Activated CD8-positive, alpha-beta T cell treated with anti-CD3 and anti-CD28 coated beads for 36 hours (primary cell): ENCODE measurements around the gene THADA. TPM values are rescaled to one million over a fixed set of nuclear protein-coding genes. Genes with fewer than 3 reads are reported as not detected.

Experiments used
- ATAC-seq: fragments of 200-7000 bp; cut with Tn5 transposase; one replicate; pipeline ENCODE4 v1.10.0; 2021; ENCODE audit warnings: mild to moderate bottlenecking, moderate library complexity
- CTCF ChIA-PET: fragments of 350-600 bp; sonication (Branson Sonifier 250); formaldehyde crosslinking; loops from one replicate; lab custom pipeline; 2021; ENCODE audit warnings: antibody characterized with exemption; lab: Charles Lee
- POLR2A ChIA-PET: fragments of 350-600 bp; sonication (Branson Sonifier 250); formaldehyde crosslinking; loops from one replicate; lab custom pipeline; 2021; ENCODE audit warnings: antibody characterized with exemption; lab: Charles Lee
- DNase-seq: peaks from one replicate; pipeline ENCODE4 v3.0.0-alpha.2; 2020
- H3K27ac Mint-ChIP-seq: one replicate; pipeline ENCODE4 v1.8.0; 2021; ENCODE audit warnings: mild to moderate bottlenecking, mixed read lengths
- H3K27me3 Mint-ChIP-seq: one replicate; pipeline ENCODE4 v1.8.0; 2021; ENCODE audit warnings: mixed read lengths
- H3K36me3 Mint-ChIP-seq: one replicate; pipeline ENCODE4 v1.8.0; 2021; ENCODE audit warnings: low read depth, mixed read lengths
- H3K4me1 Mint-ChIP-seq: one replicate; pipeline ENCODE4 v1.8.0; 2021; ENCODE audit warnings: low read depth, mixed read lengths
- H3K4me3 Mint-ChIP-seq: one replicate; pipeline ENCODE4 v1.8.0; 2021; ENCODE audit warnings: mild to moderate bottlenecking, moderate library complexity, mixed read lengths
- H3K9me3 Mint-ChIP-seq: one replicate; pipeline ENCODE4 v1.8.0; 2021; ENCODE audit warnings: mixed read lengths
- intact Hi-C: fragments of 100-400 bp; cut with micrococcal nuclease; formaldehyde crosslinking; loops from one replicate; pipeline ENCODE4 v1.10.0; 2022
- total RNA-seq, 2 experiments: library from RNA; stranded (reverse); gene quantifications; one replicate each; pipeline ENCODE4 v1.2.3, GENCODE V29; 2021
- TF ChIP-seq, protein P1 (sequence below): fragments of 200-600 bp; IDR thresholded peaks from one replicate; pipeline ENCODE4 v1.8.0; 2022; ENCODE audit warnings: antibody characterized with exemption, mild to moderate bottlenecking

Gene THADA
- total RNA-seq, 2 experiments from 2014 or later = 31.3 to 31.6 TPM

DNA sequence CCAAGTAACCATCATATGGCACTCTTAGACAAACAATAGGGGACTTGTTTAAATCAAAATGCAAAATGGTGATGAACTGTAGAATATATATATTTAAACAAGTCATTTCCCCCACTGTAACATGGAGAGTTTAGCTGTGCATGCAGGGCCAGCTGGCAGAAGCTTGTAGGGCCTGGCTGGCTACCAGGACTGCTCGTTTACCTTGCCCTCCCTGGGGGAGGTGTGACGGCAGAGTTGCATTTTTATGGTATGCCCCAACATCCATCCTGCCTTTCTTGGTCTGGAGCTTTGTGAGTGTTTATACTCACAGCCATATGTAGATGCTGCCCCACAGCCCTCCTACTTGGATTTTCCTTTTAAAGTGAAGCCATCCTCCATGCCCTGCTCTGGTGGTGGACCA is 267.7 kb downstream of the THADA start:
- ChIA-PET CTCF (no interaction called here), POLR2A (no interaction called here)
- no peak overlapping the region for H3K4me3 Mint-ChIP-seq
- H3K9me3 Mint-ChIP-seq = no peaks in the 10 kb centered on the region
- intact Hi-C loops = no loop called here
- no peaks in the 10 kb centered on the region for H3K27me3 Mint-ChIP-seq
- TF ChIP-seq, protein P1, sequence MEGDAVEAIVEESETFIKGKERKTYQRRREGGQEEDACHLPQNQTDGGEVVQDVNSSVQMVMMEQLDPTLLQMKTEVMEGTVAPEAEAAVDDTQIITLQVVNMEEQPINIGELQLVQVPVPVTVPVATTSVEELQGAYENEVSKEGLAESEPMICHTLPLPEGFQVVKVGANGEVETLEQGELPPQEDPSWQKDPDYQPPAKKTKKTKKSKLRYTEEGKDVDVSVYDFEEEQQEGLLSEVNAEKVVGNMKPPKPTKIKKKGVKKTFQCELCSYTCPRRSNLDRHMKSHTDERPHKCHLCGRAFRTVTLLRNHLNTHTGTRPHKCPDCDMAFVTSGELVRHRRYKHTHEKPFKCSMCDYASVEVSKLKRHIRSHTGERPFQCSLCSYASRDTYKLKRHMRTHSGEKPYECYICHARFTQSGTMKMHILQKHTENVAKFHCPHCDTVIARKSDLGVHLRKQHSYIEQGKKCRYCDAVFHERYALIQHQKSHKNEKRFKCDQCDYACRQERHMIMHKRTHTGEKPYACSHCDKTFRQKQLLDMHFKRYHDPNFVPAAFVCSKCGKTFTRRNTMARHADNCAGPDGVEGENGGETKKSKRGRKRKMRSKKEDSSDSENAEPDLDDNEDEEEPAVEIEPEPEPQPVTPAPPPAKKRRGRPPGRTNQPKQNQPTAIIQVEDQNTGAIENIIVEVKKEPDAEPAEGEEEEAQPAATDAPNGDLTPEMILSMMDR = no peak
- ATAC-seq = no peak
- H3K36me3 Mint-ChIP-seq = peaks cover 13% of the 10 kb centered on the region
- H3K27ac Mint-ChIP-seq = no peak overlapping the region
- no peaks in the 10 kb centered on the region for H3K4me1 Mint-ChIP-seq
- no peak for DNase-seq

DNA sequence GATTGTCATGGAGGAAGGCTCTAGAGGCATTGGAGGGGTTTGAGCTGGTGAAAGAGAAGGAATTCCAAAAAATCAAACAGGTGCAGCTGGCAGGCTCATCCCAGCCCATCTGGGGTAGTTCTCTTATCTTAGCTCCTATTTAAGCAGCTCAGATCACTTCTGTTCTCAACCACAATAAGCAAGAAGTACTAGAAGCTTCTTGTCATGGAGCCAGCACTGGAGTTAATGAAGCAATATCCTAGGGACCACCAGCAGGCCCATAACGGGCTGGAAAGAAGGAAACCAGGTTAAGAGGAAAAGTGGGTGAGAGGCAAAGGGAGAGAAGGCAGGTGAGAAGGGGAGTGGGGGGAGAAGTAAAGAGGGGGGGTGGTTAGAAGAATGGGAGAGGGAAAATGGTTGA is 268.7 kb downstream of the THADA start:
- H3K27ac Mint-ChIP-seq = no peak overlapping the region
- H3K4me1 Mint-ChIP-seq = no peaks in the 10 kb centered on the region
- peaks cover 11% of the 10 kb centered on the region for H3K36me3 Mint-ChIP-seq
- no peak overlapping the region for H3K4me3 Mint-ChIP-seq
- POLR2A ChIA-PET = interaction anchor here (1.4 kb wide), 1 partner anchor 33 kb away, joined by 3 read pairs; no protein-coding TSS in a partner anchor
- TF ChIP-seq, protein P1 = no peak
- H3K27me3 Mint-ChIP-seq = no peaks in the 10 kb centered on the region
- no peak for ATAC-seq
- intact Hi-C loops = no loop called here
- CTCF ChIA-PET = interaction anchor here (0.6 kb wide), 1 partner anchor 38 kb away, joined by 3 read pairs; no protein-coding TSS in a partner anchor
- no peaks in the 10 kb centered on the region for H3K9me3 Mint-ChIP-seq
- DNase-seq = no peak

DNA sequence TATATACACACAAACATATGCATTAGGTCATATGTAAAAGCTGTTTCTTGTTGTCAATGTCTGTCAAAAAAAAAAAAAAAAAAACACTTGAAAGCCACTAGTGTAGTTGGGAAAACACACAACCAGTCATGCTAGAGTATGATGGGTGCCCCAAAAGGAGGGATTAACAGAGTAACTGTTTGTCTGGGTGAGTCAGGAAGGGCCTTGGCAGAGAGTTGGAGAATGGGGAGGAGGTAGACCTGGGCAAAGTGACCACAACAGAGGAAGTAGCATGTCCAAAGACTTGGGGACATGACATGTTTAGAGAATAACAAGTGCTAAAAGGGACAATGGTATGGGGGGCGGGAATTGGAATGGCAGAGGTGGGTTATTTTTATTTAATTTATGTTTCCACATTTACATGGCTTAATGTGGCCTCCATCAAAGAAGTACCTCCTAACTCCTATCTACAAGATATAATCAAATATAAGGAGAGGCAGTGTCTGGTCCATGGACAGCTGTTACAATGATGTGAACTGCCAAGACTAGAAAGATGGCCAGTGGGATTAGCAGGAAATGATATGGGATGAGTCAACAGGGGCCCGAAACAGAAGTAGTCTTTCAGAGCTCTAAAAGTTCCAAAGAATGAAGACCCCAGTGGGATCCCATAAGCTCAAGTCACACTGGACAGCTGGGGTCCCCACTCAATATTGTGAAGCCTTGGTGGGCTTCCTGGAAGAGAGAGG is 269.6 kb downstream of the THADA start:
- ChIA-PET POLR2A (interaction anchor here (1.4 kb wide), 1 partner anchor 32 kb away, joined by 3 read pairs; no protein-coding TSS in a partner anchor), CTCF (interaction anchor here (0.8 kb wide), 1 partner anchor 34 kb away, joined by 3 read pairs; no protein-coding TSS in a partner anchor)

DNA sequence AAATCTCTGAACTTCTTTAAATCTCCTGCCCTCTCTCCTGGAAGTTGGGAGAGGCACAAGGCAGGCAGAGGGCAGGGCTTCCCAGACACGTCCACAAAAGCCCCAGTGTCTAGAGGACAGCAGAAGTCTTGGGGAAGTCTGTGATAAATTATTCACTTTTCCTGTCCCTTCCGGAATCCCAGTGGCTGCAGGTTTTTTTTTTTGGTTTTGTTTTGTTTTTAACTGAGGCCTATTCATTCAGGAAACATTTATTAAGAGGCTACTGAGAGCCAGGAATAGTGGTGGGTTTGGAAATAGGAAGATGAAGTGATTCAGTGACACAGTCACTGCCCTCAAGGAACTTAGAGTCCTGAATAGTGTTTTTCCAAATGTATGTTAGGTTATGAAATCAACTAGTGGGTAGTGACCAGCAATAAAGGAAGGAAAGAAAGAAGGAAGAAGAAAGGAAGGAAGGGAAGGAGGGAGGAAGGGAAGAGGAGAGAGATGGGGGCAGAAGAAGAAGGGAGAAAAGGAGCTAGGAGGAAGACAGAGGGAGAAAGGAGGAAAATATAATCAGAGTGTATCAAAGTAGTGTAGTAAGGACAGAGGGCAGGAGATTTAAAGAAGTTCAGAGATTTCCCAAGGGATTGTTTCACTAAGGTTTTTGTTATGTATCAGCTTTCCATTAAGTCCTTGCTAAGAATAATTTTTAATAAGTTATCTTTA is 270.6 kb downstream of the THADA start:
- intact Hi-C loops = no loop called here
- TF ChIP-seq, protein P1 = no peak
- Mint-ChIP-seq H3K4me3 (no peak overlapping the region), H3K27ac (no peak overlapping the region), H3K27me3 (no peaks in the 10 kb centered on the region), H3K4me1 (no peaks in the 10 kb centered on the region), H3K9me3 (no peaks in the 10 kb centered on the region), H3K36me3 (peaks cover 23% of the 10 kb centered on the region)
- ChIA-PET CTCF (no interaction called here), POLR2A (no interaction called here)
- no peak for ATAC-seq
- DNase-seq = no peak

More for the DNA sequence above, 269.6 kb downstream of the THADA start:
- H3K4me1 Mint-ChIP-seq = no peaks in the 10 kb centered on the region
- no peaks in the 10 kb centered on the region for H3K9me3 Mint-ChIP-seq
- peaks cover 18% of the 10 kb centered on the region for H3K36me3 Mint-ChIP-seq
- intact Hi-C loops = no loop called here
- TF ChIP-seq, protein P1 = no peak
- ATAC-seq (no peak), DNase-seq (no peak)
- peak overlapping the region; percentile 4 for H3K27ac Mint-ChIP-seq
- no peaks in the 10 kb centered on the region for H3K27me3 Mint-ChIP-seq
- H3K4me3 Mint-ChIP-seq = no peak overlapping the region
